ENCODE measurements around the gene SAYSD1. TPM values are rescaled to one million over a fixed set of nuclear protein-coding genes. Genes with fewer than 3 reads are reported as not detected.

Gene SAYSD1
- polyA plus RNA-seq, 3 donors, result 18.8 to 22.1 (median 21.5) TPM

DNA sequence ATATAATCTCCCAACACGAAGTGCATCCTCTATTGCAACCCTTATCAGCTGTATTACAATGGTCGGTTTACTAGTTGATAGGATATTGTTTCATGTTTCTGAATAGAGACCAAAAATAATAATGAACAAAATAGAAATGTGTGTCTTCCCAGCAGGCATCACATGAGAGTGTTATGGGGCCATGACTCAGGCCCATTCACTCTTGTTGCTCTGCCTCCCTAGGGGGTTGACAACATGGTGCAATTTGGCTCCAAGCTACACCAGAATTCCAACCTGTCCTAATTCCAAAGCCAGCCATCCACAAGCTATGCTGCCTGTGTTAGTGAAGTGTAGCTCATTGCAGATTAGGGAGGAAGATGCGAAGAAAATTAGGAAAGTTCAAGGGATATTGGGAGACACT lies 13.1 kb upstream of the SAYSD1 start:
- no peak for DNase-seq (ENCODE audit: extremely low read depth in 1 of 11, low read depth in 9 of 11, low spot score in 4 of 11)

- no peak for DNase-seq (ENCODE audit: extremely low read depth in 1 of 11, low read depth in 9 of 11, low spot score in 4 of 11)
These were observed 9.1 kb upstream of the SAYSD1 start for GRCh38 chr6:39124114-39124513.

- no peak for DNase-seq (ENCODE audit: extremely low read depth in 1 of 11, low read depth in 9 of 11, low spot score in 4 of 11)
These were observed 3.9 kb upstream of the SAYSD1 start for GRCh38 chr6:39118921-39119320.

DNA sequence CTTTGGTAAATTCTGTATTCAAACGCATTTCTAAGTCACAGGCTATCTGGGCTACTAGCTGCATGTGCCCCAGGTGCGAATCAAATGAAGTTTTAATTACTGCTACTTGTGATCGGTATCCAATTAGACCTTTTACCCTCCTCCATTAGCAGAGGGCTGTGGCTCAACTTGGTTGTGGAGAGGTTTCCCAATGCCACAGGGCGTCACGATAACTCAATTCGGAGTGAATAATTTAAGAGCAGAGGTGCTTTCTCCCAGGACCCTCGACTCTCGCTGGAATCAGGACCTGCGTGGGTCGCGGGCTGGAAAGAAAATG lies 640 bp downstream of the SAYSD1 start:
- DNase-seq (ENCODE audit: extremely low read depth in 1 of 11, low read depth in 9 of 11, low spot score in 4 of 11), result peak in 2 of 11 donors; percentile 2 to 5

DNA sequence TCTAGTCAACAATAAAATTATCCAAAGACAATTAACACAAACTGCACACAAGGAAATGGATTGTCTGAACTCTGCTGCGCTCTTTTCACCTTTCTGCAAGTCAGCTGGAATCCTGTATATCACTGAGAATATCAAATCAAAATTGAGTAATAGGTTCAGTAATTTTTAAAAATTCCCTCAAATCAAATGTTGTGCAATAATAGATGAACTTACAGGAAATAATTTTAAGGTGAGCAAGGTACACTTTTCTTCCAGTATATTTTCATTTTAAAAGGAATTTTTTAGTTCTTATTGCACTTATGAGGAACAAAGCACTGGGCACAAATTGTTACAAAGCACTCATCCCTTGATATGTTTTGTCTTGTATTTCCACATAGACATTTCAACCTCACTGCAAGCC lies 1.2 kb downstream of the SAYSD1 start:
- DNase-seq (ENCODE audit: extremely low read depth in 1 of 11, low read depth in 9 of 11, low spot score in 4 of 11), result no peak

DNA sequence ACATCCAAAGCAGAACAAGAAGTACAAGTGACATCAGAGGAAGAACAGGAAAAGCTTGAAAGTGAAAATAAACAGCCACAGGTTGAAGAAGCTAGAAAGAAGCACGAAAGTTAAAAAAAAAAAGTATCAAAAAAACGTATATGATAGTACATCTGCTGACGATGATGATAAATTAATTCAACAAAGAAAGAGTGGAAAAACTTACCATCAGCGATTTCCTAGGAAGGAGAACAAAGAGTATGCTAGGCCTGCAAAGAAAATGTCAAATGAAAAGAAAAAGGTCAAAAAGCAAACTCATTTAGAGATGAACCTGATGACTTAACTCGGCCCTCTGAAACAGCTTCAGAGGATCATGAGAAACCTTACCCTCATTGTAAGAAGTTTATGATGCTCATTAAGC lies 3.7 kb downstream of the SAYSD1 start:
- no peak for DNase-seq (ENCODE audit: extremely low read depth in 1 of 11, low read depth in 9 of 11, low spot score in 4 of 11)

GRCh38 chr6:39108041-39108839 lies 6.7 kb downstream of the SAYSD1 start:
- DNase-seq (ENCODE audit: extremely low read depth in 1 of 11, low read depth in 9 of 11, low spot score in 4 of 11), result no peak

DNA sequence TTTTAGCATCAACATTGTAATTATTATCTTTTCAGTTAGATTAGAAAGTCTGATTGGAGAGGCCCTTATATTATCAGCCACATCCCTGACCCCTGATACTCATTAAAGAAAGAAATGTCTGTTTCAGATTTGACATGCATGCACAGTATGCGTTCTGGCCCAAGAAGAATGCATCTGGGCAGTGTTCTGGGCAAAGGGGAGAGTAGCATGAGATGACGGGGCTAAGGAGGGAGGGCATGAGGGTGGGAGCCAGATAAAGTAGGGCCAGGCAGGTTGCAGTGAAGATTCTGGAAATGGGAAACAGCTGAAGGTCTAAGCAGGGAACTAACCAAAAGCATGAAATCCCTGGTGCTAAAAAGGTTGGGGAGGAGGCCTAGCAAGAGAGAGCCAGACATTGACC lies 7.3 kb downstream of the SAYSD1 start:
- DNase-seq (ENCODE audit: extremely low read depth in 1 of 11, low read depth in 9 of 11, low spot score in 4 of 11), result no peak

DNA sequence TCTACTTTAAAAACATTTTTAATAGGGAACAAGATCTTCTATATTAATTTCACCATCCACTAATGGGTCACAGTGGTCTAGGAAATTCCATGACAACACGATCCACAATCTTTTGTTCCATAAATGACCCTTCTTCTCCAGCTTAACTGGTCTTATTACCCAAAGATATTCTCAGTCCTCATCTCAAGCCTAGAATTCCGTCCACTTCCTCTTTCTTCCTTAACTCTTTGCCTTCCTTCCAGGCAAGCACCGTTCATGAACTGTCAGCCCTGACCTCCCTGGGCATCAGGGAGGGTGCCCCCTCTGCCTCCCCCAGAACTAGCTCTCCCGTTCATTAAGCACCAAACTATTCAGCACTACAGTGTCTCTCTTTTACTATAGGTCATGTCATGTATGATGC lies 8.0 kb downstream of the SAYSD1 start:
- DNase-seq (ENCODE audit: extremely low read depth in 1 of 11, low read depth in 9 of 11, low spot score in 4 of 11), result no peak

GRCh38 chr6:39104528-39104927 lies 10.5 kb downstream of the SAYSD1 start:
- DNase-seq (ENCODE audit: extremely low read depth in 1 of 11, low read depth in 9 of 11, low spot score in 4 of 11), result no peak

GRCh38 chr6:39102821-39103136 lies 12.2 kb downstream of the SAYSD1 start:
- DNase-seq (ENCODE audit: extremely low read depth in 1 of 11, low read depth in 9 of 11, low spot score in 4 of 11), result no peak

DNA sequence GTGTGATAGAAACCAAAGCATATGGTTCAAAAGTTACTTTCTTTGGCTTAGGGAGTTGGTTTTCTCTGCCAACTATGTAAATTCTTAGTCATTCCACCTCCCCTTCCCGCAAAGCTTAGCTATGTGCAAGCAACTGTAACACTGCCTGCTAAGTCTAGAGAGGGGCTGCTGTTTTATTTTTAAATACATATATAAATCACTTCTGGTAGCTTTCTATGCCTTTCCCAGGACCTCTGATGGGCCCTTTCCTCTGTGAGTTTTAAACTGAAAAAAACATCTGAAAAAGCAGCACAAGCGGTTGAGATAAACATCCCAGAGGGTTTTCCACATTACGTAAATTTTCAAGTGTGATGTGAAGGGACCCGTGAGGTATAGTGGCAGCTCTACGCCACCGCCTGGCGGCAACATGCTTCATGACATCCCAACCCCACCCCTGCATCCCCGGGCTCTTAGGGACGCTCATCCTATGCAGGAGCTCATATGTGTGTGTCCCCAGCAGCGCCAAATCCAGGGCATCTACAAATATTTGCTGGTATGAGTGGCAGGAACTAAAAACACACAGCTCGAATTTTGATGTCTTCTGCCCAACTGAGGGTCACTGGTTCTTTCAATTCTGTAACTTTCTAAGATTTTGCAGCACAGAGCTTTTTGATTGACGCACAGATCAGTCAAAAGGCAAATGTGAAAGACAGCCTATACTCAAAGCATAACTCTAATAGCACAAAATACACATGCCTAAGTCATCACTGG lies 12.7 kb downstream of the SAYSD1 start:
- DNase-seq (ENCODE audit: extremely low read depth in 1 of 11, low read depth in 9 of 11, low spot score in 4 of 11), result peak; percentile 24 to 67 (median 43)

- no peak for DNase-seq (ENCODE audit: extremely low read depth in 1 of 11, low read depth in 9 of 11, low spot score in 4 of 11)
These were observed 14.6 kb downstream of the SAYSD1 start for GRCh38 chr6:39100358-39100757.

- no peak for DNase-seq (ENCODE audit: extremely low read depth in 1 of 11, low read depth in 9 of 11, low spot score in 4 of 11)
These were observed 19.4 kb downstream of the SAYSD1 start for GRCh38 chr6:39095578-39095977.

DNA sequence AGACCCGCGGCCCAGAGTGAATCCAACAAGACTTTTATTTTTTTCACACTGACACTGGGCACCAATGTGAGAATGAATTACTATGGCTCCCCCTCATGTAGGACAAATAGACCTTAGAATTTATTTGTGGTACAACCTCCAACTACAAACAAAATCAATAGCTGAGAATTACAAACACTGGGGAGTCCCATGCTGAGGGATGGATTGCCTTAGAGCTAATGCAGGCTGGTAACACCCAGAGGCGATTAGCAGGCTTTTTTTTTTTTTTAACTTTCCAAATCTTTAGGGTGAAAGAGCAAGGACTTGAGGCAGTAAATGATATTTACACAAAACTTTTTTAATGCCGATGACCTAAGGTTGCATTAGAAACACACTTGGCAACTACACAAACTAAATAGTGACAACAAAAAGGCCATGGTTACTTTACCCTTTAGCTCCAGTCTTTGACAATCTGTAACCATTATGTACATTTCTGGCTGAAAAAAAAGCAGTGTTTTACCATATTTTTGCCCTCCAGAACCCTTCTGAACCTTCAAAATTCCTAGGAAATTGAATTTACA lies 21.8 kb downstream of the SAYSD1 start:
- DNase-seq (ENCODE audit: extremely low read depth in 1 of 11, low read depth in 9 of 11, low spot score in 4 of 11), result no peak

- no peak for DNase-seq (ENCODE audit: extremely low read depth in 1 of 11, low read depth in 9 of 11, low spot score in 4 of 11)
These were observed 22.9 kb downstream of the SAYSD1 start for GRCh38 chr6:39092124-39092523.

DNA sequence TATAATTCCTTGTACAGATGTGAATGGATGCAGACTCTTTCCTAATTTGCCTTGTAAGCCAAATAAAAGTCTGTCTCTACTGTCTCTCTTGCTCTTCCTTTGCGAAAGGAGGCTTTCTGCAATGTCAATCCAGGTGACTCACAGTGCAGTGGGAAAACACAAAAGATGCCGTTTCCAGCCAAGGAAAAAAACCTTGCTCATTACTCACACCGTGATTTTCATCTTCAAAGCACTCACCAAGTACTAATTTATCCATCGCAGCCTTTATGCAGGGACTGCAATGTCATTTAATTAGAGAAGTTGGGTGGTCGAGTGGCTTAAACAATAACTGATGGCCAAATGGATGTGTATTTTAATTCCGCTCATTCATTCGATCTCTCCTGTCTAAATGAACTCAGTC lies 23.8 kb downstream of the SAYSD1 start:
- DNase-seq (ENCODE audit: extremely low read depth in 1 of 11, low read depth in 9 of 11, low spot score in 4 of 11), result no peak

- no peak for DNase-seq (ENCODE audit: extremely low read depth in 1 of 11, low read depth in 9 of 11, low spot score in 4 of 11)
These were observed 24.9 kb downstream of the SAYSD1 start for GRCh38 chr6:39090036-39090435.

- DNase-seq (ENCODE audit: extremely low read depth in 1 of 11, low read depth in 9 of 11, low spot score in 4 of 11), result peak; percentile 27 to 76 (median 62)
These were observed 26.7 kb downstream of the SAYSD1 start for GRCh38 chr6:39088331-39088730.

DNA sequence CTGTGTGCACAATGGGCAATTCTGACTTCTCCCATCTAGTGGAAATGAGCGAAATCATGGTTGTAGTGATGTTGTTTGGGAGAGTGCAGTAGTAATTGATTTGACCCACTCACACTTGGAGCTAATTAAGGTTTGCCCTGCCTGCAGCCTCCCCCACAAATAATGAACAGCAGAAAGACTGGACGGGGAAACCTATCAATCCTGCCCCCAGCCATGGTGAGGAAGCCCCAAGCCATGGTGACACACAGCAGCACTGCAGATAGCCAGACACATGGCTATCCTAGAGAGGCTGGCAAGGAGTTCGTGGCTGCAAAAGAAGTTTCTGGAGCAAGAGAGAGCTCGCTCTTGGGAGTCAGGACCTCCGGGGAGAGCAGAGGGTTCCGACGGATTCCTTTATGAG lies 27.8 kb downstream of the SAYSD1 start:
- no peak for DNase-seq (ENCODE audit: extremely low read depth in 1 of 11, low read depth in 9 of 11, low spot score in 4 of 11)

- no peak for DNase-seq (ENCODE audit: extremely low read depth in 1 of 11, low read depth in 9 of 11, low spot score in 4 of 11)
These were observed 28.3 kb downstream of the SAYSD1 start for GRCh38 chr6:39086711-39087110.
